WTC11 (cell line): Measurements from ENCODE around the gene LPP. TPM values are rescaled to one million over a fixed set of nuclear protein-coding genes. Genes with fewer than 3 reads are reported as not detected.

ENCODE experiments used
- ATAC-seq: fragments of 200-7000 bp; cut with Tn5 transposase; 2 replicates; pipeline ENCODE4 v1.10.0; 2021; ENCODE audit warnings: mild to moderate bottlenecking, moderate library complexity
- CTCF ChIA-PET: fragments of 300-600 bp; sonication (Branson Sonifier 250); formaldehyde crosslinking; loops from one replicate; lab custom pipeline; 2021; ENCODE audit warnings: antibody characterized with exemption; lab: Charles Lee
- POLR2A ChIA-PET: fragments of 350-600 bp; sonication (Branson Sonifier 250); formaldehyde crosslinking; loops from one replicate; lab custom pipeline; 2021; ENCODE audit warnings: antibody characterized with exemption; lab: Charles Lee
- DNase-seq: peaks from one replicate; pipeline ENCODE4 v3.0.0; 2021; ENCODE audit warnings: low spot score
- H3K27ac Mint-ChIP-seq: 2 replicates; pipeline ENCODE4 v1.8.0; 2021; ENCODE audit warnings: mixed read lengths
- H3K27me3 Mint-ChIP-seq: 2 replicates; pipeline ENCODE4 v1.8.0; 2021; ENCODE audit warnings: low read depth, mild to moderate bottlenecking, moderate library complexity, mixed read lengths
- H3K36me3 Mint-ChIP-seq: 2 replicates; pipeline ENCODE4 v1.8.0; 2021; ENCODE audit warnings: mixed read lengths
- H3K4me1 Mint-ChIP-seq: 2 replicates; pipeline ENCODE4 v1.8.0; 2022; ENCODE audit warnings: mixed read lengths
- H3K4me3 Mint-ChIP-seq: 2 replicates; pipeline ENCODE4 v1.8.0; 2021; ENCODE audit warnings: mild to moderate bottlenecking, moderate library complexity, mixed read lengths
- H3K9me3 Mint-ChIP-seq: 2 replicates; pipeline ENCODE4 v1.8.0; 2021; ENCODE audit warnings: mixed read lengths
- ATF1 ChIP-seq: sonication (generic); formaldehyde crosslinking; IDR thresholded peaks from 2 replicates; pipeline ENCODE4 v1.8.1; 2023; ENCODE audit warnings: mild to moderate bottlenecking, moderate library complexity, missing genetic modification reagents
- ATF2 ChIP-seq: sonication (generic); formaldehyde crosslinking; IDR thresholded peaks from 2 replicates; pipeline ENCODE4 v1.8.1; 2022; ENCODE audit warnings: low read depth, missing genetic modification reagents, borderline replicate concordance
- GABPB1 ChIP-seq: sonication (generic); formaldehyde crosslinking; IDR thresholded peaks from 2 replicates; pipeline ENCODE4 v1.8.1; 2023; ENCODE audit warnings: mild to moderate bottlenecking, missing genetic modification reagents
- KAT7 ChIP-seq: sonication (generic); formaldehyde crosslinking; IDR thresholded peaks from 2 replicates; pipeline ENCODE4 v1.8.1; 2023; ENCODE audit warnings: missing genetic modification reagents, mild to moderate bottlenecking, borderline replicate concordance
- NFYB ChIP-seq: sonication (generic); formaldehyde crosslinking; conservative IDR thresholded peaks from 2 replicates; pipeline ENCODE4 v1.8.0; 2022; ENCODE audit warnings: low read depth, missing genetic modification reagents
- TP53 ChIP-seq: sonication (generic); formaldehyde crosslinking; IDR thresholded peaks from 2 replicates; pipeline ENCODE4 v1.8.1; 2023; ENCODE audit warnings: mild to moderate bottlenecking, missing genetic modification reagents
- ZNF317 ChIP-seq: sonication (generic); formaldehyde crosslinking; IDR thresholded peaks from 2 replicates; pipeline ENCODE4 v1.8.1; 2023; ENCODE audit warnings: low read depth, mild to moderate bottlenecking, moderate library complexity, missing genetic modification reagents, borderline replicate concordance
- ZNF425 ChIP-seq: fragments of 250-450 bp; sonication (Bioruptor Pico); conservative IDR thresholded peaks from 2 replicates; pipeline ENCODE4 v1.9.0; 2021; ENCODE audit warnings: mild to moderate bottlenecking
- ZNF671 ChIP-seq: fragments of 250-450 bp; sonication (Bioruptor Pico); IDR thresholded peaks from 2 replicates; pipeline ENCODE4 v1.8.0; 2021; ENCODE audit warnings: mild to moderate bottlenecking
- ZSCAN18 ChIP-seq: fragments of 250-450 bp; sonication (Bioruptor Pico); IDR thresholded peaks from 2 replicates; pipeline ENCODE4 v2.1.2; 2022; ENCODE audit warnings: mild to moderate bottlenecking, moderate library complexity
- total RNA-seq: library from RNA; stranded (reverse); gene quantifications from 3 replicates; pipeline ENCODE4 v1.2.3, GENCODE V29; 2021
- TF ChIP-seq, protein P1 (sequence below): sonication (generic); formaldehyde crosslinking; IDR thresholded peaks from 2 replicates; pipeline ENCODE4 v1.8.1; 2022; ENCODE audit warnings: mild to moderate bottlenecking, missing genetic modification reagents, moderate library complexity, borderline replicate concordance
- TF ChIP-seq, protein P2 (sequence below): sonication (generic); formaldehyde crosslinking; IDR thresholded peaks from 2 replicates; pipeline ENCODE4 v1.8.0; 2022; ENCODE audit warnings: mild to moderate bottlenecking, missing genetic modification reagents
- TF ChIP-seq, protein P3 (sequence below): sonication (generic); formaldehyde crosslinking; IDR thresholded peaks from 2 replicates; pipeline ENCODE4 v1.8.0; 2022; ENCODE audit warnings: mild to moderate bottlenecking, missing genetic modification reagents
- TF ChIP-seq, protein P4 (sequence below): sonication (generic); formaldehyde crosslinking; conservative IDR thresholded peaks from 2 replicates; pipeline ENCODE4 v1.8.1; 2022; ENCODE audit warnings: mild to moderate bottlenecking, missing genetic modification reagents
- TF ChIP-seq, protein P5 (sequence below): fragments of 200-600 bp; IDR thresholded peaks from 2 replicates; pipeline ENCODE4 v1.8.0; 2022; ENCODE audit warnings: antibody characterized with exemption

The LPP gene
- total RNA-seq, 1 experiment from 2014 or later = 49.6 TPM

- Mint-ChIP-seq H3K27ac (0 out of 2 replicates have a peak overlapping the region, but pooled peaks have one; percentile 2), H3K27me3 (no peaks in the 10 kb centered on the region), H3K9me3 (no peaks in the 10 kb centered on the region), H3K4me1 (peaks cover 11% of the 10 kb centered on the region; the same call in 1 of the 2 replicates), H3K36me3 (no peaks in the 10 kb centered on the region), H3K4me3 (no peak overlapping the region)
- ATAC-seq (no peak), DNase-seq (no peak)
- POLR2A ChIA-PET = no interaction called here
- CTCF ChIA-PET = no interaction called here
- TF ChIP-seq, protein P1, sequence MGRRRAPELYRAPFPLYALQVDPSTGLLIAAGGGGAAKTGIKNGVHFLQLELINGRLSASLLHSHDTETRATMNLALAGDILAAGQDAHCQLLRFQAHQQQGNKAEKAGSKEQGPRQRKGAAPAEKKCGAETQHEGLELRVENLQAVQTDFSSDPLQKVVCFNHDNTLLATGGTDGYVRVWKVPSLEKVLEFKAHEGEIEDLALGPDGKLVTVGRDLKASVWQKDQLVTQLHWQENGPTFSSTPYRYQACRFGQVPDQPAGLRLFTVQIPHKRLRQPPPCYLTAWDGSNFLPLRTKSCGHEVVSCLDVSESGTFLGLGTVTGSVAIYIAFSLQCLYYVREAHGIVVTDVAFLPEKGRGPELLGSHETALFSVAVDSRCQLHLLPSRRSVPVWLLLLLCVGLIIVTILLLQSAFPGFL = no peak
- TF ChIP-seq GABPB1 (no peak), ZNF425 (CRISPR knock-in tag) (no peak)
- TF ChIP-seq, protein P2, sequence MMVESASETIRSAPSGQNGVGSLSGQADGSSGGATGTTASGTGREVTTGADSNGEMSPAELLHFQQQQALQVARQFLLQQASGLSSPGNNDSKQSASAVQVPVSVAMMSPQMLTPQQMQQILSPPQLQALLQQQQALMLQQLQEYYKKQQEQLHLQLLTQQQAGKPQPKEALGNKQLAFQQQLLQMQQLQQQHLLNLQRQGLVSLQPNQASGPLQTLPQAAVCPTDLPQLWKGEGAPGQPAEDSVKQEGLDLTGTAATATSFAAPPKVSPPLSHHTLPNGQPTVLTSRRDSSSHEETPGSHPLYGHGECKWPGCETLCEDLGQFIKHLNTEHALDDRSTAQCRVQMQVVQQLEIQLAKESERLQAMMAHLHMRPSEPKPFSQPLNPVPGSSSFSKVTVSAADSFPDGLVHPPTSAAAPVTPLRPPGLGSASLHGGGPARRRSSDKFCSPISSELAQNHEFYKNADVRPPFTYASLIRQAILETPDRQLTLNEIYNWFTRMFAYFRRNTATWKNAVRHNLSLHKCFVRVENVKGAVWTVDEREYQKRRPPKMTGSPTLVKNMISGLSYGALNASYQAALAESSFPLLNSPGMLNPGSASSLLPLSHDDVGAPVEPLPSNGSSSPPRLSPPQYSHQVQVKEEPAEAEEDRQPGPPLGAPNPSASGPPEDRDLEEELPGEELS (CRISPR knock-in tag) = no peak
- TF ChIP-seq, protein P3, sequence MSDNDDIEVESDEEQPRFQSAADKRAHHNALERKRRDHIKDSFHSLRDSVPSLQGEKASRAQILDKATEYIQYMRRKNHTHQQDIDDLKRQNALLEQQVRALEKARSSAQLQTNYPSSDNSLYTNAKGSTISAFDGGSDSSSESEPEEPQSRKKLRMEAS (CRISPR knock-in tag) = no peak
Measured at GRCh38 chr3:188262488-188262887, 108.5 kb downstream of the LPP start.

- CTCF ChIA-PET = interaction anchor here (0.7 kb wide), 1 partner anchor 523 kb away, joined by 3 read pairs; no protein-coding TSS in a partner anchor
- POLR2A ChIA-PET = no interaction called here
- Mint-ChIP-seq H3K4me1 (peaks cover 8% of the 10 kb centered on the region; the same call in 1 of the 2 replicates), H3K27ac (no peak overlapping the region), H3K36me3 (no peaks in the 10 kb centered on the region), H3K9me3 (no peaks in the 10 kb centered on the region), H3K27me3 (no peaks in the 10 kb centered on the region), H3K4me3 (no peak overlapping the region)
- TF ChIP-seq, protein P4, sequence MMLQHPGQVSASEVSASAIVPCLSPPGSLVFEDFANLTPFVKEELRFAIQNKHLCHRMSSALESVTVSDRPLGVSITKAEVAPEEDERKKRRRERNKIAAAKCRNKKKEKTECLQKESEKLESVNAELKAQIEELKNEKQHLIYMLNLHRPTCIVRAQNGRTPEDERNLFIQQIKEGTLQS (CRISPR knock-in tag) = no peak
- TF ChIP-seq ZSCAN18 (no peak), ZNF671 (CRISPR knock-in tag) (no peak), ZNF425 (CRISPR knock-in tag) (no peak), ATF1 (CRISPR knock-in tag) (no peak), TP53 (no peak), KAT7 (CRISPR knock-in tag) (no peak), NFYB (CRISPR knock-in tag) (no peak), ATF2 (no peak), ZNF317 (CRISPR knock-in tag) (no peak)
- TF ChIP-seq, protein P5, sequence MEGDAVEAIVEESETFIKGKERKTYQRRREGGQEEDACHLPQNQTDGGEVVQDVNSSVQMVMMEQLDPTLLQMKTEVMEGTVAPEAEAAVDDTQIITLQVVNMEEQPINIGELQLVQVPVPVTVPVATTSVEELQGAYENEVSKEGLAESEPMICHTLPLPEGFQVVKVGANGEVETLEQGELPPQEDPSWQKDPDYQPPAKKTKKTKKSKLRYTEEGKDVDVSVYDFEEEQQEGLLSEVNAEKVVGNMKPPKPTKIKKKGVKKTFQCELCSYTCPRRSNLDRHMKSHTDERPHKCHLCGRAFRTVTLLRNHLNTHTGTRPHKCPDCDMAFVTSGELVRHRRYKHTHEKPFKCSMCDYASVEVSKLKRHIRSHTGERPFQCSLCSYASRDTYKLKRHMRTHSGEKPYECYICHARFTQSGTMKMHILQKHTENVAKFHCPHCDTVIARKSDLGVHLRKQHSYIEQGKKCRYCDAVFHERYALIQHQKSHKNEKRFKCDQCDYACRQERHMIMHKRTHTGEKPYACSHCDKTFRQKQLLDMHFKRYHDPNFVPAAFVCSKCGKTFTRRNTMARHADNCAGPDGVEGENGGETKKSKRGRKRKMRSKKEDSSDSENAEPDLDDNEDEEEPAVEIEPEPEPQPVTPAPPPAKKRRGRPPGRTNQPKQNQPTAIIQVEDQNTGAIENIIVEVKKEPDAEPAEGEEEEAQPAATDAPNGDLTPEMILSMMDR = no peak
- no peak for DNase-seq
- no peak for ATAC-seq
Measured at GRCh38 chr3:188262913-188263683, 109.1 kb downstream of the LPP start.
